Sigmoid colon (tissue), 4 donors: ENCODE data around the gene LPAR1.

Experiments used
- EP300 ChIP-seq, 4 donors: sonication (generic); formaldehyde crosslinking; IDR thresholded peaks; one replicate each; pipeline ENCODE4 v1.6.1; 2017; ENCODE audit warnings: antibody characterized with exemption in 4 of 4
- POLR2A ChIP-seq, 2 donors: fragments of 450-650 bp; IDR thresholded peaks; one replicate each; pipeline ENCODE4 v1.6.1; 2016; ENCODE audit warnings: antibody characterized with exemption in 2 of 2, mild to moderate bottlenecking in 2 of 2, moderate library complexity in 2 of 2
- POLR2AphosphoS5 ChIP-seq, 4 donors: sonication (generic); formaldehyde crosslinking; IDR thresholded peaks; one replicate each; pipeline ENCODE4 v1.6.1; 2017; ENCODE audit warnings: antibody characterized with exemption in 4 of 4
- TF ChIP-seq, protein P1 (sequence below), 4 experiments: fragments of 450-650 bp in 3 of 4; fragments of 200-600 bp in 1 of 4; IDR thresholded peaks; one replicate each; pipeline ENCODE4 v1.5.1; 2016 to 2019; ENCODE audit warnings: antibody characterized with exemption in 4 of 4, mild to moderate bottlenecking in 3 of 4, moderate library complexity in 2 of 4

- TF ChIP-seq, protein P1, sequence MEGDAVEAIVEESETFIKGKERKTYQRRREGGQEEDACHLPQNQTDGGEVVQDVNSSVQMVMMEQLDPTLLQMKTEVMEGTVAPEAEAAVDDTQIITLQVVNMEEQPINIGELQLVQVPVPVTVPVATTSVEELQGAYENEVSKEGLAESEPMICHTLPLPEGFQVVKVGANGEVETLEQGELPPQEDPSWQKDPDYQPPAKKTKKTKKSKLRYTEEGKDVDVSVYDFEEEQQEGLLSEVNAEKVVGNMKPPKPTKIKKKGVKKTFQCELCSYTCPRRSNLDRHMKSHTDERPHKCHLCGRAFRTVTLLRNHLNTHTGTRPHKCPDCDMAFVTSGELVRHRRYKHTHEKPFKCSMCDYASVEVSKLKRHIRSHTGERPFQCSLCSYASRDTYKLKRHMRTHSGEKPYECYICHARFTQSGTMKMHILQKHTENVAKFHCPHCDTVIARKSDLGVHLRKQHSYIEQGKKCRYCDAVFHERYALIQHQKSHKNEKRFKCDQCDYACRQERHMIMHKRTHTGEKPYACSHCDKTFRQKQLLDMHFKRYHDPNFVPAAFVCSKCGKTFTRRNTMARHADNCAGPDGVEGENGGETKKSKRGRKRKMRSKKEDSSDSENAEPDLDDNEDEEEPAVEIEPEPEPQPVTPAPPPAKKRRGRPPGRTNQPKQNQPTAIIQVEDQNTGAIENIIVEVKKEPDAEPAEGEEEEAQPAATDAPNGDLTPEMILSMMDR (IDR thresholded peaks at IDR 0.05) = no peak
- TF ChIP-seq POLR2A (IDR thresholded peaks at IDR 0.05) (no peak), POLR2AphosphoS5 (IDR thresholded peaks at IDR 0.05) (no peak), EP300 (IDR thresholded peaks at IDR 0.05) (no peak)
Measured at GRCh38 chr9:110897943-110898342, 140.3 kb downstream of the LPAR1 start.
